AML-193 (cell line): ENCODE results near the gene MEIS1.

Source experiments
- DNase-seq, 2 experiments: peaks; one replicate each; lab custom pipeline; 2025; lab: John Stamatoyannopoulos, UW

Gene MEIS1

GRCh38 chr2:66507673-66508201 lies 72.8 kb downstream of the MEIS1 start:
- no peak for DNase-seq

GRCh38 chr2:66508484-66509071 lies 73.7 kb downstream of the MEIS1 start:
- no peak for DNase-seq

- no peak for DNase-seq
Measured at GRCh38 chr2:66509326-66509811, 74.4 kb downstream of the MEIS1 start.

DNA sequence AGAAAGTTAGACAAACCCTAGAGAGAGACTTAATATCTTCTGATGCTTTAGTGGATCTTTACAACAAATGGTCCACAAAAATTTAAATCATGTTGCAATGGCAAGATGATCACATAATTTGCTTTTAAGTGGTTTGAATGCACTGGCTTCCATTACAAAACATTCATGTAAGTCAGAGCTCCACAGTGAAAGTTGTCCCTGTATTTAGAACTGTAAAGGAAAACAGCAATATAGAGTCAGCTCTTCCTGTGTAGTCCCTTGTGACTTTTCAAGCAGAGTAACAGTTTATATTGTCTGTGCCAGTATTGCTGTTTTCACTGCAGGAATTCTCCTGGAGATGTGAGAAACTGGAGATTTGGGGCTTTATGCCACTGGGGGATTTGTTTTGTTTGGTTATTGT lies 77.7 kb downstream of the MEIS1 start:
- DNase-seq, result no peak

DNA sequence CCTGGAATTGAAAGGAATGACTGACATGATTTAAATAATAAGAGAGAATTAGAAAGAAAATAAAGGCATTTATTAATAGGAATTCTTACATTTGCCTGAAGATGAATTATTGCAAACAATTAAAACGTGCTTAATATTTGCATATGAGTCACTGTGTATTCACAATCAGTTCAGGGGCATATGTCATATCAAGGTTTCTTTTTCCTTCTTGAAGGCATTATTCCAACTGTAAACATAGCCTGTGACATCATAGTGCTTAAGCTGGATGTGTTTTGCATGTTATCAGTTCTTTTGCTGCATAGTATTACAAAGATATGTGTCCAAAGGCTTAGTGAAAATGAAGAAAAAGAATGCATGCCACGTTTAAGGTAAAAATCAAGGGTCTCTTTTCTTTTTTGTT lies 80.8 kb downstream of the MEIS1 start:
- no peak for DNase-seq

- no peak for DNase-seq
Measured at GRCh38 chr2:66516499-66516898, 81.6 kb downstream of the MEIS1 start.

DNA sequence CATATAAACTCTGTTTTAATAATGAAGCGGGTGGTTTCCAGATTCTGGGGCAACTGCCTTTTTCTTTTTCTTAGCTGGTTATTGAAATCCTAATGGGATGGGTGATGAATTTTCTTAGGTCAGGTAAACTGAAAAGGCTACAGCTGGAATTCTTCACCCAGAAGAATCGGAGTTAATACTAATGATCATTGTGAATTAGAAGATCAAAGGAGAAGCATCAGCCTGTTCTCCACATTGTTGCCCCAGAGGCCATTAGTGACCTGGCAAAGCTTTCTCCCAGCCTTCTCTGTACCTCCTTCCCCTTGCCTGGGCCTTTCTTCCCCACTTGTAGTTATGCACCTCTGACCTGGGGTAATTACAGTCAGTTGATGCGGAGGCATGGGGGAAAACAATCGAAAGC lies 82.8 kb downstream of the MEIS1 start:
- no peak for DNase-seq

DNA sequence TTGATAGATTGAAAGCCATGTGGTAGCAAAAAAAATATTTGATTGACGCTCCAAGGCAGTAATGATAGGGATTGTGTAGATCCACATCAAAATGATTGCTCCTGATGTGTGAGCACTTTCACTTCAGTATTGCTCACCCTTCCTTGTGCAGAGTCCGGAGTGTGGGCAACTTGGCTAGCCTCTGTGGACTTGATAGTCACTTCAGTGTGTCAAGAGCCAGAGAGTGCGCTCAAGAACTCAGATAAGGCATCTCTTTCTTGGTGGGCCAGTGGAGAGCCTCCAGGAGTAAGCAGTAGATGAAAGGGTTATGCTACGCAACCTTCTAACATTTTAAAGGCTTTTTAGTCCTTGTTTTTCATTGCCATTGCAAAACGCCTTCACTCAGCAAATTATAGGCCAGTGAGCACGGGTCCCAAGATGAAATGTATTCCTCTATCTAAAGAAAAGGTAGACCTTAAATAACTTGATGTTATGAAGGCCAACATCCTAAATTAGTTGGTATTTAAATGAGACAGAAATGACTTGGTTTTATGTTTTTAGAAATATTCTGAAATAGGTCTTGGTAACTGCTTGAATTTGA lies 84.4 kb downstream of the MEIS1 start:
- DNase-seq, result no peak

DNA sequence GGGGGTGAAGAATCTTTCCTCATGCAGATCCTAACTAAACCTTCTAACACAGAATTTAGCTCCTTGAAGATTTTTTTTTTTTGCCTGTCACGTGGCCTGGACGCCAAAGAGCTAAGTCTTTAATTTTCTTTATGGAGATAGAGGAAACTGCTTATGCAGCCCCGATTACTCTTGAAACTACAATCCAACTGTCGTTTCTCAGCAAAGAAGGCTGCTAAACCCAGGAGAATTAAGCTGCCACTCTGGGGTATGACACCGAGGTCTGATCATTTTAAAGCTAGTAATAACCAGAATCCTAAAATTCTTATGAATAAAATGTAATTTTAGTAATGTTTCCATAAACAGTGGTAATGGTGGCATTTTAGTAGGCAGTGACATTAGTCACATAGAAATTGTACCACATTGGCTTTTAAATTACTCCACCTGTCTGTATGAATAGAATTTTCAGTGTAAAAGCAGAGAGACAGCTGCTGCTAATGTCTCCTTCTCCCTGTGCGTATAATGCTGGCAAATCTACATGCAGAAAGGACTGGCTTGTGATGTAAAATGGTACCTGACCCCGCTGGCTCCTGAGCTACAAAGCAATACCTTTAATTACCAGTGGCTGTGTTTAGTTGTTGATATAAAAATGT lies 86.5 kb downstream of the MEIS1 start:
- no peak for DNase-seq

GRCh38 chr2:66522611-66523376 lies 87.9 kb downstream of the MEIS1 start:
- DNase-seq, result no peak

- DNase-seq, result no peak
Measured at GRCh38 chr2:66523377-66523969, 88.5 kb downstream of the MEIS1 start.

DNA sequence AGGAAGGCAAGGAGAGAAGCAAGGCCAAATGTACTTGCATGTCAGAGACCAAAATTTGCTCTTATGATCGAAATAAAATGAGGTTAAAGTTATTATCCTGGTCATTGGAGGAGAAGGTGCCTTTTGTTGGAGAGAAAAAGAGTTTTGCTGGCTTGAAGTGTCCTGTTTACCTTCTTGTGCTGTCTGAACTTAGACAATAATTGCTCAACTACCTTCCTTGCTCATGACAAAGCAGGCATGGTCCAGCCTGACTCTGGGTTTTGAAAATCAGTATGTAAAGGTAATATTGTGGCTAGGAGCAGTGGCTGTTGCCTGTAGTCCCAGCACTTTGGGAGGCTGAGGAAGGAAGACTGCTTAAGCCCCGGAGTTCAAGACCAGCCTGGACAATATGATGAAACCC lies 89.1 kb downstream of the MEIS1 start:
- DNase-seq, result no peak

- no peak for DNase-seq
Measured at GRCh38 chr2:66525606-66526005, 90.7 kb downstream of the MEIS1 start.

GRCh38 chr2:66526180-66526579 lies 91.3 kb downstream of the MEIS1 start:
- no peak for DNase-seq

GRCh38 chr2:66528974-66529724 lies 94.2 kb downstream of the MEIS1 start:
- DNase-seq, result no peak

DNA sequence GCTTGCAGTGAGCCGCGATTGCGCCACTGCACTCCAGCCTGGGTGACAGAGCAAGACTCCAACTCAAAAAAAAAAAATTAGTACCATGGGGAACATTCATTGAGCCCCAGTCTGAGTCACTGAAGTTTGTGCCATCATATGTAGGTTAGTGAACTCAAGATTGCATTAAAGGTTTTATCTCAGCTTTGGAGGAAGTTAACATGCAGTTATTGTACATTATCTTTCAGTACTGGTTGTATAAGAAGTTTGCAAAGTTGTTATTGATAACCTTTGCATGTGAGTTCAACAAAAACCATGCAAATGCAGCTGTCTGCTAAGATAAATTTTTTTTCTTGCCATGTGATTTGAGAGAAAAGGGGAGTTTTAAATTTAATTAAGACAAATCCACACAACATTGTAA lies 95.7 kb downstream of the MEIS1 start:
- no peak for DNase-seq

DNA sequence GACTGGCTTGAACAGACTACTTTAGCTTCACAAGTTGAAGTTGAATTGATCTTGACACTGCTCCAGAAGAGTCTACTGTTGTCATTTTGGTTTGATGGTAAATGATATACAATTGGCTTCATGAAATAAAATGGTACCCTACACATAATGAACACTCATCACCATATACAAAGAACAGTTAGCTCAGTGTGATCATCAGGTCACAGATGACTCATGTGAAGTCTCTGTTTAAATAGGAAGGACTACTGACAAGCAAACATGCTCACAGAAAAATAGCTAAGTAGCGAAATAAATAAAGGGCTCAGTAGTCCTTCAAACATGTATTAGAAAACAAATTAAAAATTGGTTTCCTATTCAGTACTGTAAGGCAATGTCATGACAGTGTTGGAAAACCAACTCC lies 96.2 kb downstream of the MEIS1 start:
- DNase-seq, result no peak

- no peak for DNase-seq
Measured at GRCh38 chr2:66531567-66531966, 96.6 kb downstream of the MEIS1 start.

DNA sequence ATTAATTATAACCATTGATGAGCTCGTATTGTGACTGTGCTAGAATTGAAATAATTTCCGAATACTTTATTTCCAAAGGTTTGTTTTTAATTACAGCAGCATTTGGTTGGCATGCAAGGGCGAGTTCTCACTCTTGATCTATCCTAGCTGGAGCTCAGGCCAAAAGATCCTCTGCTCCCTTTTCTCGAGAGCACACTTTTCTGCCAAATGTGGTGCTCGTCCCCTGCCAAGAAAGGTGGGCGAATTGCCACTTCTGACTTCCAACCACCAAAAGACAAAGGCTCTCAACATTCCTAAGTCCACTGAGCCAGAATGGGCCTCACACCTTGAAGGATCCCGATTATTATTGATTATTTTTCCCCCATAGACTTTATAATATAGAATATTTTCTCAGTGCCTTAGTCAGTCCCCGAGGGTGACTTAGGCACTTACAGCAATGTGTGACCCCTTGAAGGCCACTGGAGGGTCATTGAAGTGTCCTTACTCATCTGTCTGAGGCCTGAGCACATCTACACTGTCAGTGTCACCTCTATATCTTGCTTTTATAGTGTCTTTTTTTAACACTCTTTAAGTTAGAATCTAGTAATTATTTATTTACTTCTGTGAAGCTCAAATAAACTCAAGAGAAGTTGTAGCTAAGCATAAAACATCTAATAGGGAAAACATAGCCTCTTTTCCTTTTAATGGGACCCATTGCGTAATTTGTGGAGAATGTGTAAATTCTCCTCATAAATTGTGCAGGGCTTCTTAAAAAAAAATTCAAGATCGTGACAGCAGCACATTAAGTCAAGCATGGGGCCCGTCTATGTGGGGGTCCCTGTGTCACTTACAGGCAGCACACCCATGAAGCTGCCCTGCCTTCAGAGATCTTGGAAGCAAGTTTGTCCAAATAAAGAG lies 98.3 kb downstream of the MEIS1 start:
- DNase-seq, result no peak

DNA sequence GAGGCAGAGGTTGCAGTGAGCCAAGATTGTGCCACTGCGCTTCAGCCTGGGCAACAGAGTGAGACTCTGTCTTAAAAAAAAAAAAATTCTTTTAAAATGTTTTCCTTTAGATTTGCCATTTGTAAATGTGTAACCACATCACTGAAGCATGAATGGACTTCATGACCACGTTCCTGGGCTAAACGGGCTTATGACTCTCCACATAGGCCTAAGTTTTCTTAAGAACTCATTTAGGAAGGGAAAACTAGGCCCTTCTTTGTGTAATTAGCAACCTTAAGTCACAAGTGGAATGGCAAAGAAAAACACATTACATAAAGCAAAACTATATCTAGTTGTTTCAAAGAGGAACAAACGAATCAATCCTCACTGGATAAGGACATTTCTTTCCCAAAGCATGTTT lies 99.5 kb downstream of the MEIS1 start:
- no peak for DNase-seq
